PC-3 (cell line): ENCODE data around the gene SSBP2. TPM values are rescaled to one million over a fixed set of nuclear protein-coding genes. Genes with fewer than 3 reads are reported as not detected.
"Not testable (repeated sequence)": the region's sequence is repeated elsewhere in the genome, so short reads cannot be mapped to it uniquely, and the experiment has no call there.

Source experiments
- ATAC-seq: fragments of 200-7000 bp; cut with Tn5 transposase; 2 replicates; pipeline ENCODE4 v1.9.1; 2020; ENCODE audit warnings: mild to moderate bottlenecking, moderate library complexity
- BruUV-seq: library from RNA; stranded (reverse); fragments of 400-500 nt; replicated peaks from 2 replicates; lab custom pipeline; 2021; lab: Mats Ljungman, UMichigan
- CTCF ChIA-PET: fragments of 300-600 bp; sonication (Branson Sonifier 250); formaldehyde crosslinking; loops from one replicate; lab custom pipeline; 2022; ENCODE audit warnings: antibody characterized with exemption; lab: Charles Lee
- POLR2A ChIA-PET: fragments of 300-600 bp; sonication (Branson Sonifier 250); formaldehyde crosslinking; loops from one replicate; lab custom pipeline; 2022; ENCODE audit warnings: antibody characterized with exemption; ENCODE audit not compliant: unreplicated experiment; lab: Charles Lee
- DNase-seq: peaks from one replicate; pipeline ENCODE4 v3.0.0-alpha.2; 2015
- H2AFZ ChIP-seq: fragments of 300-600 bp; sonication (generic); 2 replicates; pipeline ENCODE4 v1.6.0; 2016; ENCODE audit warnings: antibody characterized with exemption, low read length
- H3F3A ChIP-seq: fragments of 300-600 bp; sonication (generic); one replicate; pipeline ENCODE4 v1.6.0; 2017; ENCODE audit warnings: antibody characterized with exemption, low read length, control low read depth, mild to moderate bottlenecking; ENCODE audit not compliant: unreplicated experiment
- H3K27ac ChIP-seq: fragments of 300-600 bp; sonication (generic); 2 replicates; pipeline ENCODE4 v1.5.1; 2016; ENCODE audit warnings: mild to moderate bottlenecking, low read length
- H3K27me3 ChIP-seq: fragments of 300-600 bp; sonication (generic); 2 replicates; pipeline ENCODE4 v1.6.1; 2016; ENCODE audit warnings: low read length, mixed read lengths
- H3K36me3 ChIP-seq: fragments of 300-600 bp; sonication (generic); 2 replicates; pipeline ENCODE4 v1.6.1; 2016; ENCODE audit warnings: low read depth, mixed run types, low read length, mixed read lengths
- H3K4me1 ChIP-seq: fragments of 300-600 bp; sonication (generic); 2 replicates; pipeline ENCODE4 v1.5.1; 2016; ENCODE audit warnings: low read length; ENCODE audit not compliant: insufficient read depth
- H3K4me2 ChIP-seq: fragments of 300-600 bp; sonication (generic); 2 replicates; pipeline ENCODE4 v1.6.0; 2016; ENCODE audit warnings: low read length
- H3K4me3 ChIP-seq: fragments of 300-600 bp; sonication (generic); 2 replicates; pipeline ENCODE4 v1.5.1; 2016; ENCODE audit warnings: mild to moderate bottlenecking, low read length, mixed read lengths
- H3K79me2 ChIP-seq: fragments of 300-600 bp; sonication (generic); 2 replicates; pipeline ENCODE4 v1.6.1; 2017; ENCODE audit warnings: low read length, mixed read lengths
- H3K9ac ChIP-seq: fragments of 300-600 bp; sonication (generic); 2 replicates; pipeline ENCODE4 v1.6.0; 2016; ENCODE audit warnings: mild to moderate bottlenecking, low read length
- H3K9me2 ChIP-seq: fragments of 300-600 bp; sonication (generic); replicated peaks from 2 replicates; pipeline ENCODE4 v1.6.1; 2016; ENCODE audit warnings: mixed run types, low read length, mixed read lengths
- H3K9me3 ChIP-seq: fragments of 300-600 bp; sonication (generic); 2 replicates; pipeline ENCODE4 v1.6.1; 2016; ENCODE audit warnings: low read length, mixed read lengths
- H4K20me1 ChIP-seq: fragments of 300-600 bp; sonication (generic); 2 replicates; pipeline ENCODE4 v1.6.1; 2016; ENCODE audit warnings: low read length, mixed read lengths
- EZH2 ChIP-seq: fragments of 300-600 bp; sonication (generic); IDR thresholded peaks from one replicate; pipeline ENCODE4 v1.6.1; 2017; ENCODE audit warnings: antibody characterized with exemption, mild to moderate bottlenecking, low read length; ENCODE audit not compliant: unreplicated experiment
- EZH2phosphoT487 ChIP-seq: fragments of 300-600 bp; sonication (generic); IDR thresholded peaks from 2 replicates; pipeline ENCODE4 v1.6.1; 2018; ENCODE audit warnings: mild to moderate bottlenecking, antibody characterized with exemption, low read length, borderline replicate concordance
- intact Hi-C: fragments of 100-400 bp; cut with micrococcal nuclease; formaldehyde crosslinking; loops from 2 replicates; pipeline ENCODE4 v1.9.0; 2023
- total RNA-seq: library from RNA; depleted of rRNA; stranded (reverse); fragments of >200 nt; gene quantifications from 2 replicates; pipeline ENCODE4 v1.2.3, GENCODE V29; 2014
- TF ChIP-seq, protein P1 (sequence below): fragments of 300-600 bp; sonication (generic); conservative IDR thresholded peaks from 2 replicates; pipeline ENCODE4 v1.5.1; 2017; ENCODE audit warnings: antibody characterized with exemption, low read depth, mild to moderate bottlenecking, low read length

Gene SSBP2
- total RNA-seq, 1 experiment from 2014 or later = 5.8 TPM

DNA sequence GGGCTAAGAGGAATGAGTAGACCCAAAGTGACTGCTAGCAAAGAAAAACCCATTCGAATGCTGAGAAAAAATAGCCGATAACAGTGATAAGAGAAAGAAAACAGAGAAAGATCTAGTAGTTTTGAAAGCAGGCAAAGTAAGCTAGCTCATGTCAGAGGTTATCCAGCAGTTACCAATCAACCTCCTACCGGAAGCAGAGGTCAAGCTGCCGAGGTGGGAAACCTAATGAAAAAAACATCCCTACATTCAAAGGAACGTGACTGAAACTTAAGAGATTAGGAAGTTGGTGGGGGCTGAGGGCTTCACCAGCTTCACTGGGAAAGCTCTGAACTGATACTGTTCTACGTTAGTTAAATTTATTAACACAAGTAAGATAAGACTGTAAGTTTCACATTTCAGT, 32.6 kb downstream of the SSBP2 start:
- ChIA-PET POLR2A (no interaction called here), CTCF (no interaction called here)
- no peak overlapping the region for H3K4me3 ChIP-seq
- TF ChIP-seq, protein P1, sequence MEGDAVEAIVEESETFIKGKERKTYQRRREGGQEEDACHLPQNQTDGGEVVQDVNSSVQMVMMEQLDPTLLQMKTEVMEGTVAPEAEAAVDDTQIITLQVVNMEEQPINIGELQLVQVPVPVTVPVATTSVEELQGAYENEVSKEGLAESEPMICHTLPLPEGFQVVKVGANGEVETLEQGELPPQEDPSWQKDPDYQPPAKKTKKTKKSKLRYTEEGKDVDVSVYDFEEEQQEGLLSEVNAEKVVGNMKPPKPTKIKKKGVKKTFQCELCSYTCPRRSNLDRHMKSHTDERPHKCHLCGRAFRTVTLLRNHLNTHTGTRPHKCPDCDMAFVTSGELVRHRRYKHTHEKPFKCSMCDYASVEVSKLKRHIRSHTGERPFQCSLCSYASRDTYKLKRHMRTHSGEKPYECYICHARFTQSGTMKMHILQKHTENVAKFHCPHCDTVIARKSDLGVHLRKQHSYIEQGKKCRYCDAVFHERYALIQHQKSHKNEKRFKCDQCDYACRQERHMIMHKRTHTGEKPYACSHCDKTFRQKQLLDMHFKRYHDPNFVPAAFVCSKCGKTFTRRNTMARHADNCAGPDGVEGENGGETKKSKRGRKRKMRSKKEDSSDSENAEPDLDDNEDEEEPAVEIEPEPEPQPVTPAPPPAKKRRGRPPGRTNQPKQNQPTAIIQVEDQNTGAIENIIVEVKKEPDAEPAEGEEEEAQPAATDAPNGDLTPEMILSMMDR = no peak
- no peak for TF ChIP-seq EZH2phosphoT487
- no peak for TF ChIP-seq EZH2
- H3K9me2 ChIP-seq = no peaks in the 10 kb centered on the region
- no peaks in the 10 kb centered on the region for H3K4me1 ChIP-seq
- intact Hi-C loops = no loop called here
- no peak overlapping the region for H3K9ac ChIP-seq
- no peaks in the 10 kb centered on the region for H3K27me3 ChIP-seq
- no peaks in the 10 kb centered on the region for H3K79me2 ChIP-seq
- no peaks in the 10 kb centered on the region for H3K36me3 ChIP-seq
- H3F3A ChIP-seq = no peaks in the 10 kb centered on the region
- ATAC-seq (no peak), DNase-seq (no peak)
- no peak overlapping the region for H2AFZ ChIP-seq
- H3K27ac ChIP-seq = no peak overlapping the region
- no peaks in the 10 kb centered on the region for H3K9me3 ChIP-seq
- H4K20me1 ChIP-seq = no peaks in the 10 kb centered on the region
- no peak overlapping the region for H3K4me2 ChIP-seq
- BruUV-seq = no TSS peak

DNA sequence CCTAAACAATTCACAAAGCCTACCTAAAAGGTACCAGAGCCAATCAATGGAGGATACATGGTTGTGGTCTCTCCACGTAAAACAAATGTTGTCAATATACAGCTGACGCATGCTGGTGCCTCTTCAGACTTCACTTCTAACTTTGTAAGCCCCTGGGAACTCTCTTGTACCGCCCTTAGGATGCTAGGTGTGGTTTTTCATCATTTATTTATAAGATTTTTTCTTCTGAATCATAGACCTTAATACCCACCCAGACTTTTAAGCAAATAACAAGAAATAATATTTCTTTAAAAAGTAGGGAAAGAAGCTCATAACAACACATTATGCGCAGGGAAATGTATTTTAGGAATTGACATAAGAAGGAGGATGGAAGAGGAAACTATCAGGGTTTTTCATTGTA, 33.0 kb downstream of the SSBP2 start:
- H3K4me1 ChIP-seq = no peaks in the 10 kb centered on the region
- H3K27ac ChIP-seq = no peak overlapping the region
- ATAC-seq (no peak), DNase-seq (peak; percentile 7)
- no peaks in the 10 kb centered on the region for H3K27me3 ChIP-seq
- no peak overlapping the region for H2AFZ ChIP-seq
- intact Hi-C loops = no loop called here
- ChIA-PET POLR2A (no interaction called here), CTCF (no interaction called here)
- H4K20me1 ChIP-seq = no peaks in the 10 kb centered on the region
- no peak overlapping the region for H3K4me2 ChIP-seq
- BruUV-seq = no TSS peak
- no peak overlapping the region for H3K4me3 ChIP-seq
- no peaks in the 10 kb centered on the region for H3K9me2 ChIP-seq
- no peaks in the 10 kb centered on the region for H3K9me3 ChIP-seq
- H3K9ac ChIP-seq = no peak overlapping the region
- H3K36me3 ChIP-seq = no peaks in the 10 kb centered on the region
- TF ChIP-seq, protein P1 = no peak
- TF ChIP-seq EZH2phosphoT487 (no peak), EZH2 (no peak)
- no peaks in the 10 kb centered on the region for H3F3A ChIP-seq
- no peaks in the 10 kb centered on the region for H3K79me2 ChIP-seq

DNA sequence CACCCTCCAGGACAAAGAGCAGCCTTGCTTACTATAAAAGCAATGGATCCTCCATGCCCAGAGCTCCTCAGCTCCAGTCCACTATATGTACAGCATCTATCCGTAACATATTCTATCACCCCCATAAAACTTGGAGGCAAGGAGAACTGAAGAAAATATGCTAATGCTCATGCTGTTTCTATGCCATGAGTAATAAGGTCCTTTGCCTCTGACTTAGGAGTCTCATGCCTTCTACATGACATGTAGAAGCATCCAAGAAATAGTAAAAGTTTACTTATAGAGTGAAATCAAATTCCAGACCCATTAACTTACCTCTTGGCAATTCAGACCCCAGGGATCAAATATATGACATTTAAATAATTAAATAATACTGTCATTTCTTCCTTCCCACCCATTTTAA, 33.7 kb downstream of the SSBP2 start:
- ATAC-seq (no peak), DNase-seq (no peak)
- no TSS peak for BruUV-seq
- Histone ChIP-seq H3K4me3 (no peak overlapping the region), H3F3A (no peaks in the 10 kb centered on the region), H3K9me3 (no peaks in the 10 kb centered on the region), H2AFZ (no peak overlapping the region), H3K36me3 (no peaks in the 10 kb centered on the region), H3K79me2 (no peaks in the 10 kb centered on the region), H3K9me2 (no peaks in the 10 kb centered on the region), H3K27me3 (no peaks in the 10 kb centered on the region), H3K4me1 (no peaks in the 10 kb centered on the region), H4K20me1 (no peaks in the 10 kb centered on the region), H3K4me2 (no peak overlapping the region), H3K27ac (no peak overlapping the region), H3K9ac (no peak overlapping the region)
- CTCF ChIA-PET = no interaction called here
- POLR2A ChIA-PET = no interaction called here
- intact Hi-C loops = no loop called here
- TF ChIP-seq, protein P1 = no peak
- no peak for TF ChIP-seq EZH2
- TF ChIP-seq EZH2phosphoT487 = no peak

DNA sequence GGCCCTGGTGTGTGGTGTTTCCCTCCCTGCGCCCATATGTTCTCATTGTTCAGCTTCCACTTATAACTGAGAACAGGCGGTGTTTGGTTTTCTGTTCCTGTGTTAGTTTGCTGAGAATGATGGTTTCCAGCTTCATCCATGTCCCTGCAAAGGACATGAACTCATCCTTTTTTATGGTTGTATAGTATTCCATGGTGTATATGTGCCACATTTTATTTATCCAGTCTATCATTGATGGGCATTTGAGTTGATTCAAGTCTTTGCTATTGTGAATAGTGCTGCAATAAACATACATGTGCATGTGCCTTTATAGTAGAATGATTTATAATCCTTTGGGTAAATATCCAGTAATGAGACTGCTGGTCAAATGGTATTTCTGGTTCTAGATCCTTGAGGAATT, 36.8 kb downstream of the SSBP2 start:
- DNase-seq, POLR2A ChIA-PET, intact Hi-C loops, H3F3A ChIP-seq, H3K4me2 ChIP-seq, H3K9ac ChIP-seq, H3K4me1 ChIP-seq, H2AFZ ChIP-seq, H3K36me3 ChIP-seq, H4K20me1 ChIP-seq, H3K9me2 ChIP-seq, H3K27ac ChIP-seq, CTCF ChIA-PET, H3K9me3 ChIP-seq, H3K4me3 ChIP-seq, H3K79me2 ChIP-seq, BruUV-seq, H3K27me3 ChIP-seq, ATAC-seq: not testable (repeated sequence)
